NCI-H526 treated with DMSO at 0.1 percent for 48 hours (cell line): ENCODE data around the gene PHYHD1.

Experiments used
- DNase-seq: peaks from one replicate; lab custom pipeline; 2025; lab: John Stamatoyannopoulos, UW

The PHYHD1 gene

DNA sequence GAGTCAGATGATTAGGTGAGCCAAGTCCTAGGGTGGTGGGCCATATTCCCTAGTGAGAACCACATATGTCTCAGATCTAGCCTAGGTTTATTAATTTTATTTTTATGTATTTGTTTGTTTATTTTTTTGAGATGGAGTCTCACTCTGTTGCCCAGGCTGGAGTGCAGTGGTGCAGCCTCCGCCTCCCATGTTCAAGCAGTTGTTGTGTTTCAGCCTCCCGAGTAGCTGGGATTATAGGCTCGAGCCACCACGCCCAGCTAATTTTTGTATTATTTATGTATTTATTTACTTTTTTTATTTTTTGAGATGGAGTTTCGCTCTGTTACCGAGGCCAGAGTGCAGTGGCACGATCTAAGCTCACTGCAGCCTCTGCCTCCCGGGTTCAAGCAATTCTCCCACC, 62.8 kb downstream of the PHYHD1 start:
- DNase-seq = no peak

DNA sequence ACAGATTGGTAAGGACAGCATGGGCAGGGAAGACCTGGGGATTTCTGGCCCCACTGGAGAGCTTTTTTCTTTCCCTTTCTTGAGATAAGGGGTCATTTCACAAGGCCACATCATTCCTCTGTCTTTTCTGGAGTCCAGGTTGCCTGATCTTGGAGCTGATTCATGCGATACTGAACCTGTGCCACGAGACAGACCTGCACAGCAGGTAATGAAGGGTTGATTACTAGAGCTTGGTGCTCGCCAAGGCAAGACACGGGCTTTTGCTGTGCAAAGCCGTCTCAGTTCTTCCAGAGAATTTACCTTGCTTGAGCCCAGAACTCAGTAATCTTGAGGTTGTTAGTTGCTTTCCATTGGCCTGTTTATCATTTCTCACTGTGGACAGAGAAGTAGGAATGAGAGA, 65.9 kb downstream of the PHYHD1 start:
- no peak for DNase-seq

GRCh38 chr9:128987805-128988204, 67.0 kb downstream of the PHYHD1 start:
- DNase-seq = no peak
